ENCODE measurements around the gene ANO1. TPM values are rescaled to one million over a fixed set of nuclear protein-coding genes. Genes with fewer than 3 reads are reported as not detected.

Gene ANO1
- total RNA-seq, 1 experiment from 2014 or later, result 8.4 TPM

DNA sequence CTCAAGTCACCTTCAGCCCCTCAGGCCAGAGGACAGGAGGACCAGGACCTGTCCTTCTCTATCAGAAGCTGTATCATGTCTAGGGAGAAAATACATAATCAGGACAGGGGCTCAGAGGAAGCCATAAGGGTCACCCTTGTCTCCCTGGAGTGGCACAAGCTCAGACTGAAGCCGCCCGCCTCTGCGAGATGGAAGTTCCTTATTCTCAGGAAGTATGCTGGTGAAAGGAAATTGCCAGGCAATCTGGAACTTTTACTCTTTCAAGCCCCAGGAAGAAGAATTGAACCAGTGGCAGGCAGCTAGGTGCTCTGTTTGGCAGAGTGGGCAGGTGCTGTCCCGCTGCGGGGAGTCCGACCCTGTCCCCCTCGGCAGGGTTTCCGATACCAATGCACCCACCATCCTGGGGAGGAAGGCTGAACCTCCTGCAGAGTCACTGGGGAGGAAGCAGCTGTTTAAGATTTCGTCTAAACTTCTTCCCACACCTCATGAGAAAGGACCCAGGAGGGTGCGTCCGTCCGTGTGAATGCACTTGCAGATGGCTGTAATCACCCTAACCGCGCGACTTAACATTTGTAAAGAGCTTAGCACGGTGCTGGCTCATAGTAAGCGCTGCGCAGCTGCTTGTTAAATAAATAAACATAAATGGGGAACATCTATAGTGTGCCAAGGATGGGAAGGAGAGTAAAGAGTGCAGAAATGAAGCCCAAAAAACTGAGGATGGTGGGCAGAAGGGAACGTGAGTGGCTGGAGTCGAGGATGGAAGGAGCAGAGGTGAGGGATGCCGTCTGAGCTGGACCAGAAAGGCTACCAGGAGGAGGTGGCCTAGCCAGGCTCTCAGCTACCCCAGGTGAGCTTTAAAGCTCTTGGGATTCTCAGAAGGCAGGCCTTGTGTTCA is 5.0 kb upstream of the ANO1 start:
- no peak for DNase-seq (ENCODE audit: low read depth)

DNA sequence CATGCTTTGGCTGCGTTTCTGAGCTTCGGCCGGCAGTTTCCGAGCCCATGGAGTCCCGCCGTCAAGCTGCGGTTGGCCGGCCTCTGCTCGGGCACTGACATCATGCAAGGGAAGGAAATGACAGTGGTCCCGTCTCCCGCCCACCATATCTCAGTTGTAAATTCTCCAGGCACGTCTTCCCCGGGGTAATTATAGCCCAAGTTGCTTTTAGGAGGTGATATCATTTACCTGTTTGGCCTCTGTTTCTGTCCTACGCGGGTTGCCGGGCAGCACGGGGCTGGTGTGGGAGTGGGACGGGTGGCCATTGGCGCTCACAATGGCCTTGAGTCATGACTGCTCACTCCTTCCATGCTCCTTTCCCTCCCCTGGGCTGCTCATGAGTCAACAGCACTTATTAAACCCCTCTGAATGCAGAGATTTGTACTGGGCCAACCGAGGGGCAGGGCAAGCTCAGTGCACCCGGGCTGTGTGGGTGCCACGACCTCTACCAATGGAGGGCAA is 4.2 kb upstream of the ANO1 start:
- DNase-seq (ENCODE audit: low read depth), result peak; percentile 74

DNA sequence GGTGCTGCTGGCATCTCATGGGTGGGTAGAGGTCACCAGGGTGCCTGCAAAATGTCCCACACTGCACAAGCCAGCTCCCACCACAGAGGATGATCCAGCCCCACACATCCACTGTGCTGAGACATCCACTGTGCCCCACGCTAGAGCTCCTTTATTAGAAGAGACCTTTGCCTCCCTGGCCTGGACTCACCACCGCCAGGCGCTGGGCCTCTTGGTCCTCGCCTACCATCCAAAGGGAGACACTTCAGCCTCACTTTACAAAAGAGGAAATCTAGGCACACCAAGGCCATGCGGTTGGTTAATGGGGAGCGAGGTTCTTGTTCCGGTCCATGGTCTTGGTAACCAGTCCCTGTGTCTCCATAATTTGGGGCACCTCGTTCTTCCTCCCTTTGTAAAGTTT is 3.4 kb upstream of the ANO1 start:
- DNase-seq (ENCODE audit: low read depth), result no peak

DNA sequence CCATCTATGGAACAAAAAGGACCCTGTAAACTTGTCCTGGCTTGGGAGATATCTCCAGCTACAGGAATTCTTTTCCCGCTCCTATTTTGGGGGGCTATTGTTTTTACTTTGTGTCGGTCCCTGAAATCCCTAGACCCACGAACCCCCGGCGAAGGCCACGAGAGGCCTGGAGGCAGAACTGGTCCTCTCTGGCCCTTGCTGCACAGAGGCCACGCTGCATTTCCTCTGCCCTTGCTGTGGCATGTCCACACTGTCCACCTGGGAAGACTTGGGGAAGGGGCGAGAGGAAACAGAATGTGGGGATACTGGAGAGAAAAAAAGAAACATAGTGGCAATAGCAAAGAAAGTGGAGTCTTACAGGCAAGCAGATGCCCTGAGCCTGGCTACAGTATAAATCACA is 2.3 kb upstream of the ANO1 start:
- DNase-seq (ENCODE audit: low read depth), result no peak

DNA sequence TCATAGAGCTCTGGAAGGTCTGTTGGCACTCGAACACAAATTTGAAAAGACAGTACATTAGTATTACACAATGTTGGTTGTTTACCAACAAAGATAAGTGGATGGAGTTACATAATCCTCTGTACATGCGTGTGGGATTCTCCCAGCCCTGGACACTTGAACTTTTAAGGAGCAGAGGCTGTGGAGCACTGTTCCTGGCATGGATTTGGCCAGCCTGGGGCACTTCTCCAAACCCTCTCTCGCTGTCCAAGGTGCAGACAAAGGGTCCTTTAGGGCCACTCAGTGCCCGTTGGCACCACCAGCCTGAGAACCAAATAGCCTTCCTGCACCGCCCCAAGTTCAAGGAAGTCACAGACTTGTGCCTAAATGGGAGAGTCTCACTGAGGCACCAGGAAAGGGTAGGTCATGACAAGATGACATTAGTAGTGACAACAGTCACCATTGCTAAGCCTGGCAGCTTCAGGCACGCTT is 1.6 kb upstream of the ANO1 start:
- DNase-seq (ENCODE audit: low read depth), result no peak

DNA sequence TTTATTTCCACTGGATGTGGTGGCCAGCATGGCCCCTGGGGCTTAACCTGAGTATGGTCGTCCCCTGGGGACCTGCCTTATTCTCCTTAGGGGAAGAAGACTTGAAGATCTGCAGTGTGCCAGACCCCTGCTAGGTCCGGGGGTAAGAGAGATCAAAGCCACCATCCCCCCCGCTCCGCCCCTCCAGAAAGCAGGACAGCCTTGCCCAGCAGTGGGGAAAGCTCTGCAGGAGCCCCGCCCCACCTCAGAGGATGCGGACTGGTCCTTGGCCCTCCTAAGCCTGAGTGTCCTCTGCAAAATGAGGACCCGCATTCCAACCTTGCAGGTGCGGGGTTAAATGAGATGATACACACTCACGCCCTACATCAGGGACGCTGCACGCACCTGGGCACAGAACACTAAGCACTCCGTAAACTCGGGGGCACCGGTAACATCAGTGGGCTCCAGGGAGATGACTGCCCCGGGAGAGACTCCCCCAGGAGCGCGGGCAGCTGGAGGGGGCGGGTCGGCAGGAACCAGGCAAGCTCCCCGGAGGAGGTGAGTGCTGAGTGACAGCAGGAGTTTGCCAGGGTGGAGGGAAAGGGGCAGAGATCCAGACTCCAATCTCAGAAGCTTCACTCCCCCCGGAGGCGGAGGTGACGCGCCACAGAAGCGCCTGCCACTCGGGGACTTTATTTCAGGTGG is 564 bp upstream of the ANO1 start:
- DNase-seq (ENCODE audit: low read depth), result no peak

DNA sequence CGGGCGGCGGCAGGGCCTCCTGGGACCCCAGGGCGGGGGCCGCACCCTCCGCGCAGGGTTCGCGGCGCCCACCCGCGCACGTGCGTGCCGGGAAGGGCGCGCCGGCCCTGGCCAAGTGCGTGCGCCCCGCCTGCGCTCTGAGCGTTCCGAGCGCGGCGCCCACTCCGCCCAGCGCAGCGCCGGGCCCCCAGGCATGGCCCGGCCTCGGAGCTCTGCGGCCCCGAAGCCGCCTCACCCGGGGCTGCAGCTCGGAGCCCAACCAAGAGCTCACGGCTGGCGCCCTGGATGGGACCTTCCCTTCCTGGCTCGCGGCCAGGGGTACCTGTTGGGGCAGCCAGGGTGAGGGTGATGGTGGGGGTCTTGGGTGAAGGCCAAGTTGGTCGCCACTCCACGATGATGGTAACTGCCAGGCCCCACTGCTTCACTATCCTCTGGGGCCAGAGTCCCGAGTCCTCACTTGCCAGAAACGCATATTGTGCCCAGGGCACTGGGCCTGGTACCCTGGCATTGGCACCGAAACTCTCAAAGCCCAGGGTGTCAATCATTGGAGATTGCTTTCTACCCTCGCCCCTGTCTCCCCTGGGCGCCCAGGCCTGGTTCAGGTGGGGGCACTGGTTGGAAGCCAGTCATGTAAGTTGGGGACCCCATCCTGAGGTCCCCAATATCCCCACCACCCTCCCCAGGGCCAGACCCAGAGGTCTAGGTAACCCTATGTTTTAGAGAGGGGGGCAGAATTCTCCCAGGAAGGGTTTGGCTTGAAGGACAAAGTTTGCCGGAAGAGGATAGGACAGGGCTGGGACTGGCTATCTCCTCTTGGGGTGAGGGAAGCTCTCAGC is 882 bp downstream of the ANO1 start:
- DNase-seq (ENCODE audit: low read depth), result no peak

DNA sequence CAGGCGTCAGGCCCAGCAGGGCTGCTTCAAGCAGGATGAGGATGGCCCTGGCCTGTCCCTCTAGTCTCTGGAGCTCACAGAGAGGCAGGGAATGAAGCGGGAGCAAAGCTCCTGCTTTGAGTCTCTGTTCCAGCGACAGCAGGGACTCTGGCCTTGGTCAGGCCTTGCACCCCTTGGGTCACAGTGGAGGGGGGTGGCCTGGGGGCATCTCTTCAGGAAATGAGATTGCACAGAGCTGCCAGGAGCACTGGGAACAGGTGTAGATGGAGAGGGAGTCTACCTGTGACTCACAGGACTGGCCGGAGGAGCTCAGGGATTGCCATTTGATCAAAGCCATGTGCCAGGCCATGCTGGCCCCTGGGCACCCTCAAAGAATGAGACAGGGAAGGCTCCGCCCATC is 1.6 kb downstream of the ANO1 start:
- DNase-seq (ENCODE audit: low read depth), result no peak

DNA sequence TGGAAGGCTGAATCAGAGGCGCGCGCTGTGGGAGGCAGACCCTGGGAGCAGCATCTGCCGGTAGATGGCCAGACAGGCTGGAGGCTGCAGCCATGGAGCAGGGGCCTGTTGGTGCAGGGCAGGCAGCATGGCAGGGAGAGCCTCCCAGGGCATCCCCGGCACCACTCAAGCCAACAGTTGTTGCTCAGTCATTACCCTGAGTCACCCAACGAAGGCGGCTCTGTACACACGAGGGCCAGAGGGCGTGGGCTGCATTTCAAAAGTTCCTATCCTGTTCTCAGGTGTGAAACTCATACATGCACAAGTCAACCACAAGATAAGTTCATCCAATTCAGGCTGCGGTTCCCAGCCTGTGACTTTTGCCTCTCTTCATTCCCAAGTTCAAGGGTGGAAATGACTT is 2.6 kb downstream of the ANO1 start:
- DNase-seq (ENCODE audit: low read depth), result peak; percentile 53

DNA sequence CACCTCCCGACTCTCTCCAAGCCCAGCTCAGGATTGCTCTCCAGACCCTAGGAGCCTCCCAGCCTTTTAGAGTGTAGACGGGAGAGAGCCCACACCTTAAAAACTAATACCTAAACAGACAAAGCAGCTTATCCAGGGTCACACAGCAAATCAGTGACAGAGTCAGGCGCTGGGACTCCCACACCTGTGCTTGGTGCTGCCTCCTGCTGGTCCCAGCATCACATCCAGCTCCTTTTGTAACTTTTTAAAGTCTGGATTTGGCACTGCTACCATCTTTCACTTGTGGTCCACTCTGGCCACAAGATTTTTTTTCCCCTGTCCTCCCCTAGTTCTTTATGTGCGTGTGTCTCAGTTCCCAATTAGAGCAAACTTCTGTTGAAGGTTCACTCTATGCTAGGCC is 4.7 kb downstream of the ANO1 start:
- no peak for DNase-seq (ENCODE audit: low read depth)

DNA sequence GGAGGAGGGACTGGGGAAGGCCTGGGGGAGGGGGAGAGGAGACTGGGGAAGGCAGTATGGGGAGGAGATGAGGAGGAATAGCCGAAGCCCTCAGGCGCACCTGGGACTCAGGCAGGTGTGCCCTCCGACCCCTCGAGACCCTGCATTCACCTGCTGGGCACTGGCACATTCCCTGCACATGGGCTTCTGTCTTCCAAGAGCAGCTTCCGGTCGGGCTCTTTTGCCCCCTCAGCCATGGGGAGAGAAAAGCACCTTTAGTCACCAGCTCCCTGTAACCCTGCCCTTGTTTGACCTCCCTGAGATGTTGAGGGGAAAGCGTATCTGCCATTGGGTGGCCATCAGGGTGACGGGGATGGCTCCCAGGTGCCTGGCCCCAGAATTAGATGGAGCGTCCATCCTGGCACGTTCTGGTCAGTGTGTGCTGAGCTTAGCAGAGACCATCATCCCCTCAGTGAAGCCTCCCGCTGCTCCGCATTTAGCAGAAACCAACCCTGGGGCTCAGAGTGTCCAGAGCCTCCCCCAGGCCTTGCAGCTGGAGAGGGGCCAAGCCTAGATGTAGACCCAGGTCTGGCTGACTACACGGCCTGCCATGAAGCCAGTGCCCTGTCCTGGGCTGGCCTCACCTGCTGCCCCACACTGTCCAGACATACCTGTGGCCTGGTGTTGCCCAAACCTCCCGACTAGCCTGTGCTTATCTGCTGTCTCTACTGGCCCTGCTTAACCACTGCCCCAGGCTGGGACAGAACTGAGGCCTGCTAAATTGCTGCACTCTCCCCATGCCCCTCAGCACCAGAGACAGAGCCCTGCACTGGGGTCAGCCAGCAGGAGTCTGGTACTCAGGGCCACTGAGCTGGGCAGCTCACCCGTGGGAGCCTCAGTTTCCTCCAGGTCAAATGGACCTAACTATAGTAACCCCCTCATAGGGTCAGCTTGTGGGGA is 6.2 kb downstream of the ANO1 start:
- no peak for DNase-seq (ENCODE audit: low read depth)

DNA sequence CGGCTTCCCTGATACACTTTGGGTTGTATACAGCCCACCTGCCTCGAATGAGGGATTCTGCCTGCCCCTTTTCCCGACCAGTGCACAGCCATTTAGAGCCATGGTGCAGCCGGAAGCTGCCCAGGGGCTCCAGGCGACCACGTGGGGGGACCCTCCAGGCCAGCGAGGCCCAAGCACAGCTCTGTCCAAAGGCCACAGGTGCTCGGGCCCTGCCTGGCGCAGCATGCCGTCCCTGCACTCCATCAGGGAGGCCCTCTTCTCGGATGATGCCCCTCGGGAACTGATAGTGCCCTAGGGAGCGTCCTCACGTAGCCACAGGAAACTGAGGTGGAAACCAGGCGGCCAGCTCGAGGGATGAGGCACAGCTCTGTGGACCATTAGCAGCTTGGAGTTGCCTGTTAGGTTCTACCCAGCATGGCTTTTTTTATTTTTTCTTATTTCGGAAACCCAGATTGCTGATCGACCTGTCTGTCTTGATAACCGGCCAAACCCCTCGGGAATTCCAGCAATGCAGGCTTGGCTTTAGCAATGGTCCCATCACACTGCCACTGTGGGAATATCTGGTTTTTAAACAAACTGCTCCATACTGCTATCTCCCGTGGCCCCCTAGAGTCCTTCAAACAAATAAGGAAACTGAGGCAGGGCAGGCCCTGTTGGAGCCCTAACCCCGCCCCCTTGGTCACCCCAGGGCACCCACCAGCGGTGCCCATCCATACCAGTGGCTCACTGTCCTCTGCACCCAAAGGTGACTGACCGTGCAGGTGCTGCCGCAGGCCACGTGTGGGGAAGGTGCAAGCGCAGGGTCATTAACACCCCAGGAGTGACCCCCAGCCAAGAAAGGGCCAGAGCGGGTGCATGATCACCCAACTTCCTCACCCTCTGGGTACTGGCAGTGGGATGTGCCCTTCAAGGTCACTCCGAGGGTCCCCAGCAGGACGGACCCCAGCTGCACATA is 8.0 kb downstream of the ANO1 start:
- DNase-seq (ENCODE audit: low read depth), result no peak

DNA sequence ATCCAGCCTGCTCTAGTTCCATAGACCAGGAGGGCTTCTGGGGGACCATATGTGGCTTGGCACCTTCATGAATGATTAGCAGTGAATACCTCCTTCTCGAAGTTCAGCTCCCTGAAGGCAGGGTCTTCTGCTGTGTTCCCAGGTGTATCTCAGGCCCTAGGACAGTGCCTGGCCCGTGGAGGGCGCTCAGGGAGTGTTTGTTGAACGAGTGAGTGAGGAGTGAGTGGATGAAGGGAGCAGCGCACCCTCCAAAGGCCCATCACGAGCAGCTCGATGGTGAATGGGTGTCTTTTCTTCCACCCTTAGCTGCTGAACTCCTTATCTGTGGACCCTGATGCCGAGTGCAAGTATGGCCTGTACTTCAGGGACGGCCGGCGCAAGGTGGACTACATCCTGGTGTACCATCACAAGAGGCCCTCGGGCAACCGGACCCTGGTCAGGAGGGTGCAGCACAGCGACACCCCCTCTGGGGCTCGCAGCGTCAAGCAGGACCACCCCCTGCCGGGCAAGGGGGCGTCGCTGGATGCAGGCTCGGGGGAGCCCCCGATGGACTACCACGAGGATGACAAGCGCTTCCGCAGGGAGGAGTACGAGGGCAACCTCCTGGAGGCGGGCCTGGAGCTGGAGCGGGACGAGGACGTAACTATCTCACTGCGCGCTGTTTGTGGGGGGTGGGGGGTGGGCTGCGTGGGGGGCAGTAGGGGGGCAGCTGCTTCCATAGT is 9.5 kb downstream of the ANO1 start:
- DNase-seq (ENCODE audit: low read depth), result no peak

DNA sequence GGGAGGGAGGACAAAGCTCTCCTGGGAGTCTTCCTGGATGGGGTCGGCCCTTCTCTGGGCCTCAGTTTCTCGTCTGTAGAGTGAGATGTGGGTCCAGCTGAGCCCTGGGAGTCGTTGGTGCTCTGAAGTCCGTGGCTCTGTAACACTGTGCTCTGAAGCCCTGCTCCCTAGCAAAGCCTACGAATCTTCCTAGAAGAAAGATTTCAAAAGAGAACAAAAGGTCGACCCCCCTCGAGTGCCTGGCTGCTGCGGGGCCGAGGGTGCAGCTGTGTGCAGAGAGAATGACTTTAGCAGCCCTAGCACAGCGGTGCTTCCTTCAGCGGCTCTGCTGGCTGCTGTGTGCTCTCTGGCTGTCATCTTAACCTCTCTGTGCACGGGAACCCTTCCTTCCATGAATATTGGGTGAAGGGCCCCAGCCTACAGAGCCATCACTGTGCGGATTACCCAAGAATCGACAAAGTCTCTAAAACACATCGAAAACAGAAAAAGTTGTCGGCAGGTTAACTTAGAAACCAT is 10.7 kb downstream of the ANO1 start:
- DNase-seq (ENCODE audit: low read depth), result no peak

DNA sequence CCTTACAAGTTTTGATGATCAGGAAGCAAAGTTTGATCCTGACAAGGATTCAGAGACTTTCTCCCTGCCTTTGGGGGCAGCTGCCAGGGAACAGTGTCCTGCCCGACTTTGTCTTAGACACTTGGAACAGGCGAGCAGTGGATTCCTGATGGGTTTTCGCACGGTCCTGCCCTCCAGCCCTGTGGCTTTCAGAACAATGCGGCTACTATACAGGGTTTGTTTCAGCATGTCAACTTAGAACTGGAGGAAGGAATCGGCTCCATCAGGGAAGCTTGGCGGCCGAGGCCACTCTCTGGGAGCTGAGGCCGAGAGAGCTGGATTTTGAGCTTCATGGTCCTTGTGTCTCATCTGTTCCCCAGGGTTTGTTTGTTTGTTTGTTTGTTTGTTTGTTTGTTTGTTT is 11.5 kb downstream of the ANO1 start:
- DNase-seq (ENCODE audit: low read depth), result peak; percentile 38

DNA sequence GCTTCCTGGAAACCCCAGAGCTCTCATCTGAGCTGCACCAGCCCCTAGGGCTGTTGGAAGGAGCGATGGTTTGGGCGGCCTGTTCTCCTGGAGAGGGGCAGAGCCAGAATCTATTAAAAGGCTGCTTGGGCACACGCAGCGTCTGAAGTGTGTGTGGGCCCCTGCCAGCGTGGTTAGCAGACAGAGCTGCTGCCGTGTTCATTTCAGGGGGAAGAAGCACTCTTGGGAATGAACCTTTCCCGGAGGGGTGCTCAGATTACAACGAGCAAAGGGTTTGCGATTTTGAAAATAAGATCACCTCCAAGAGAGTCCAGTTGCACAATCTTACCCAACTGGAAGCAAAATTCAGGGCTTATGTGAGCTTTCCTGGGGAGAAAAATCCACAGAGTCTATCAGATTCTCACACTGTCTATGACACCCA is 12.9 kb downstream of the ANO1 start:
- DNase-seq (ENCODE audit: low read depth), result peak; percentile 47

DNA sequence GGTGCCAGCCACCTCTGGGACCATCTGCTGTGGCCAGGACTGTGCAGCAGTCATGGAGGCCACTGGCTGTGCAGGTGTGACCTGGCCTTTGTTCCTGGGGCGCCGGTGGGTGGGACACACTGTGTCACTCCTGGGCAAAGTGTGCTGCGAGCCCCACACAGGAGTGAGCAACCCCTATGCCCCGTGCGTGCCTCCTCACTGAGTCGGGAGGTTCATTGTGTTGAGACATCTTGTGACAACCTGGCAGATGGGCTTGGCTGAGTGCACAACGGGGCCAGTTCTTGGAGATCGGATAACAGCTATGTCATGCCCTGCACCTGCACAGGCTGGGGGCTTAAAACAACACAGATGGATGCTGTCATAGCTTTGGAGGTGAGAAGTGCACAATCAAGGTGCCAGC is 13.5 kb downstream of the ANO1 start:
- no peak for DNase-seq (ENCODE audit: low read depth)

DNA sequence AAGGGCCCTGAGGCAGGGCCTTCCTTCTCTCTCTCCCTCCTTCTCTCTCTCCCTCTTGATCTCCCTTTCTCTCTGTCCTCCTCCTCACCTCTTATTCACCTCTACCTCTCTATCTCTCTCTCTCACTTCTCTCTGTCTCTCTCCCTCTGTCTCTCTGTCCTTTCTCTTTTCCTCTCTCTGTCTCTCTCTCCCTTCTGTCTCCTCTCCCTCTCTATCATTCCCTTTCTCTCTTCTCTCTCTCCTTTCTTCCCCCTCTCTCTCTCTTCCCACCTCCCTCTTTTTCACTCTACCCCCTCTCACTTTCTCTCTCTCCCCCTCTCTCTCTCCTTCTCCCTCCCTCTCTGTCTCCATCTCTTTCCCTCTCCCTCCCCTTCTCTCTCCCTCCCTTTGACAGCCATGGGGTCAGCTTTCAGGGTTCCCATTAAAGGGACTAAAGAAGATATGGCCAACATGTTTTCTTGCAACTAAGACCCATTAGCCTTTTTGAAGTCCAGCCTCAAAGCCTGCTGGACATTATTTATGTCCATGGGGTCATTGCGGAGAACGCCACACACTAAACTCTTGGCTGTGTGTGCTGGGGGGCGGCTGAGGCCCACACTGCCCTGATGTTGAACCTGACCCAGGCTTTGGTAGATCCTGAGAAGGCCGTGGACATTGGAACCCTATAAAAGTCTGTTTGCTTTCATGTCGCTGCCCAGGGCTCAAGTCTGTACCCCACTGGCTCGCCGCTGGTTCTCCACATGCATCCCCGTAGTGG is 15.0 kb downstream of the ANO1 start:
- DNase-seq (ENCODE audit: low read depth), result no peak

Data from RPMI7951 (cell line).